ENCODE results near the gene VSIG10. TPM values are rescaled to one million over a fixed set of nuclear protein-coding genes. Genes with fewer than 3 reads are reported as not detected.
A peak's percentile ranks its signal among the peaks of the same experiment; 100 is the strongest.
"Not testable (repeated sequence)": the region's sequence is repeated elsewhere in the genome, so short reads cannot be mapped to it uniquely, and the experiment has no call there.

VSIG10 gene
- total RNA-seq, 1 donor from 2014 or later, result 9.6 TPM

DNA sequence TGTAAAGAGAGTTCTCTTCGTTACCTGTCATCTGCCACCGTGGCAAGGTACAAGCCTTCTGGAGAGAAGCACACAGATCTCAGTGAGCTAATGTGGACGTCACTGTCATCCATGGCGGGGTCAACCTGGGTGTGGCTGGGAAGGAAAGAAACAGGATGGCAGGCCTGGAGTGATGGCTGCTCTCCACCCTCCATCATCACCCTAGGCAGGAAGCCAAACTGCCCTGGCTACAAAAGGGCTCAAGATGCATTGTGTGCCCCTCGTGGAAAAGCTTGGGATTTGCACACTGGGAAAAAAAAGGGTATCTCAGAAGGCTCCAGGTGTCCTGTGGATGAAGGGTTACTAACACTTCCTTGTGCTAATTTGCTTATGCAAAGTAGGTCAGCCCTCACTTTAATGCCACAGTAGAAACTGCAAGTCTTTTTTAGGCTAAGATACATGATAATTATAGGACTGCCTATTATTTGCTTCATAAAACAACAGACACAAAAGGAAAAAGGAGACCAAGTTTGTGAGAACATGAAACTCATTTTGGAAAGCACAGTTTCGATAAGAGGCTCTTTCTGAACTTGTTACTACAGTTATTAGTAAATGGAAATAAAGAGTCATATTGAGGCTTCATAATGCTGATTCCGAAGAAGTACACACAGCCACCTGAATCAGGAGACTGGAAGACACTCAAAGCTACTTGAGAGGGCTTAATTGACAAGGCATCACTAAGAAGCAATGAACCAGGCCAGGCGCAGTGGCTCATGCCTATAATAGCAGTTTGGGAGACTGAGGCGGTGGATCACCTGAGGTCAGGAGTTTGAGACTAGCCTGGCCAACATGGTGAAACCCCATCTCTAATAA lies 68.4 kb downstream of the VSIG10 start:
- H3K27ac Mint-ChIP-seq, result peak overlapping the region; percentile 97
- H3K9me3 Mint-ChIP-seq, result no peaks in the 10 kb centered on the region
- H3K27me3 Mint-ChIP-seq (ENCODE audit: low read depth), result no peaks in the 10 kb centered on the region
- peaks cover 89% of the 10 kb centered on the region for H3K36me3 Mint-ChIP-seq (ENCODE audit: low read depth)
- intact Hi-C loops (cut with micrococcal nuclease), result loop anchor here (1.0 to 5.0 kb wide), 5 partner anchors 10 to 272 kb away; partner anchors contain the start of gene RFC5
- no peak for DNase-seq (ENCODE audit: low spot score)
- peak overlapping the region; percentile 28 for H3K4me3 Mint-ChIP-seq (ENCODE audit: low read depth)
- H3K4me1 Mint-ChIP-seq (ENCODE audit: low read depth), result peaks cover 36% of the 10 kb centered on the region

- intact Hi-C loops (cut with micrococcal nuclease), result loop anchor here (1.0 to 5.0 kb wide), 5 partner anchors 11 to 273 kb away; partner anchors contain the start of gene RFC5
- H3K27me3 Mint-ChIP-seq (ENCODE audit: low read depth), result no peaks in the 10 kb centered on the region
- H3K4me3 Mint-ChIP-seq (ENCODE audit: low read depth), result peak overlapping the region; percentile 28
- peaks cover 92% of the 10 kb centered on the region for H3K36me3 Mint-ChIP-seq (ENCODE audit: low read depth)
- peaks cover 36% of the 10 kb centered on the region for H3K4me1 Mint-ChIP-seq (ENCODE audit: low read depth)
- H3K27ac Mint-ChIP-seq, result peak overlapping the region; percentile 97
- H3K9me3 Mint-ChIP-seq, result no peaks in the 10 kb centered on the region
- DNase-seq (ENCODE audit: low spot score), result no peak
Observed at GRCh38 chr12:118034429-118035189, 69.2 kb downstream of the VSIG10 start.

DNA sequence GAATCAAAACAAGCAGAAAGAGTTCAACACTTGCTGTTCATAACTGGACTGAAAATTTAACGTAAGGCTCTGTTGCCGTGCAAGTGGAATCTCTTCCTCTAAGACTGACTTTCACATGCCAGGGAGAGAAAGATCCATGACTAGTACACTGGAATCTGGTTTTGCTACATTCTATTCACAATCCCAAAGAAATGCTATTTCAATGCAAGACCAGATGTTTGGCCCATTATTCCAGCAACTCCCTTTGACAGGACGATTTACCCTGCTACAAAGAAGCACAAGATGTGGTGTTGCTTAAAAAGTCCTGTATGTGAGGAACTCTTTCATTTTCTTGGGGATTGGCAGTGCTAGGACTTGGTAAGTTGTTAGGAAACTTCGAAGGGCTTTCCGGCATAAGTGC lies 69.9 kb downstream of the VSIG10 start:
- peak overlapping the region; percentile 97 for H3K27ac Mint-ChIP-seq
- peaks cover 36% of the 10 kb centered on the region for H3K4me1 Mint-ChIP-seq (ENCODE audit: low read depth)
- no peaks in the 10 kb centered on the region for H3K9me3 Mint-ChIP-seq
- intact Hi-C loops (cut with micrococcal nuclease), result no loop called here
- H3K36me3 Mint-ChIP-seq (ENCODE audit: low read depth), result peaks cover 91% of the 10 kb centered on the region
- no peak overlapping the region for H3K4me3 Mint-ChIP-seq (ENCODE audit: low read depth)
- H3K27me3 Mint-ChIP-seq (ENCODE audit: low read depth), result no peaks in the 10 kb centered on the region
- DNase-seq (ENCODE audit: low spot score), result no peak

GRCh38 chr12:118033323-118033722 lies 70.5 kb downstream of the VSIG10 start:
- Mint-ChIP-seq H3K9me3 (no peaks in the 10 kb centered on the region), H3K4me3 (ENCODE audit: low read depth) (no peak overlapping the region), H3K36me3 (ENCODE audit: low read depth) (peaks cover 90% of the 10 kb centered on the region), H3K4me1 (ENCODE audit: low read depth) (peaks cover 36% of the 10 kb centered on the region), H3K27ac (peak overlapping the region; percentile 55), H3K27me3 (ENCODE audit: low read depth) (no peaks in the 10 kb centered on the region)
- intact Hi-C loops (cut with micrococcal nuclease), result no loop called here
- DNase-seq (ENCODE audit: low spot score), result no peak

DNA sequence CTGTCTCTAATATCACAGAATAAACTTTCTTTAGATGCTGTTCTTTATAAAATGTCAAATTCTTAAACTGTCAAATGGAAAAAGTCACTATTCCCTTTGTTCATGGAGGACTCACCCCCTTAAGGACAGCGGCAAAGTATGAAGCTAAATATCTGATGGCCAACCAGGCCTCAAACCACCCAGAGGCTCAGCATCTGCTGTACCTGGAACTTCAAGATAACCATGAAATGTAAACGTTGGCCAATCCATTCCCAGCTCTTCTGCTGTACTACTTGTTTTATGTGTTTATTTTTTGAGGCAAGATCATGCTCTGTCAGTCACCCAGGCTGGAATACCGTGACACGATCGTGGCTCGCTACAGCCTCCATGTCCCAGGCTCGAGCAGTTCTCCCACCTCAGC lies 71.6 kb downstream of the VSIG10 start:
- Mint-ChIP-seq H3K4me1 (ENCODE audit: low read depth) (peaks cover 35% of the 10 kb centered on the region), H3K36me3 (ENCODE audit: low read depth) (peaks cover 90% of the 10 kb centered on the region), H3K27ac (peak overlapping the region; percentile 57), H3K27me3 (ENCODE audit: low read depth) (no peaks in the 10 kb centered on the region), H3K9me3 (no peaks in the 10 kb centered on the region), H3K4me3 (ENCODE audit: low read depth) (no peak overlapping the region)
- no peak for DNase-seq (ENCODE audit: low spot score)
- intact Hi-C loops (cut with micrococcal nuclease), result no loop called here

DNA sequence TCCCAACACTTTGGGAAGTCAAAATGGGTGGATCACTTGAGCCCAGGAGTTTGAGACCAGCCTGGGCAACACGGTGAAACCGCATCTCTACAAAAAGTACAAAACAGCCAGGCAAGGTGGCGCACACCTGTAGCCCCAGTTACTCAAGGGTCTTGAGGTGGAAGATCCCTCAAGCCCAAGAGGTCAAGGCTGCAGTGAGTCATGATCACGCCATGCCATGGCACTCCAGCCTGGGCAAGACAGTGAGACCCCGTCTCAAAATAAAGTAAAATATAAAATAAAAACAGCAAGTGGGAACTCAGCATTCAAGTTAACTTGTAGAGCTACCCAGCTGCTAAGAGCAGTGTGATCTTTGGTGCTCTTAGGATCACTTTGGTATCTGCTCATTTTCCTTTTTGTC lies 74.6 kb downstream of the VSIG10 start:
- intact Hi-C loops (cut with micrococcal nuclease), result no loop called here
- Mint-ChIP-seq H3K27ac (no peak overlapping the region), H3K4me1 (ENCODE audit: low read depth) (peaks cover 10% of the 10 kb centered on the region), H3K36me3 (ENCODE audit: low read depth) (peaks cover 87% of the 10 kb centered on the region), H3K4me3 (ENCODE audit: low read depth) (no peak overlapping the region), H3K27me3 (ENCODE audit: low read depth) (no peaks in the 10 kb centered on the region), H3K9me3 (no peaks in the 10 kb centered on the region)
- DNase-seq (ENCODE audit: low spot score), result no peak

DNA sequence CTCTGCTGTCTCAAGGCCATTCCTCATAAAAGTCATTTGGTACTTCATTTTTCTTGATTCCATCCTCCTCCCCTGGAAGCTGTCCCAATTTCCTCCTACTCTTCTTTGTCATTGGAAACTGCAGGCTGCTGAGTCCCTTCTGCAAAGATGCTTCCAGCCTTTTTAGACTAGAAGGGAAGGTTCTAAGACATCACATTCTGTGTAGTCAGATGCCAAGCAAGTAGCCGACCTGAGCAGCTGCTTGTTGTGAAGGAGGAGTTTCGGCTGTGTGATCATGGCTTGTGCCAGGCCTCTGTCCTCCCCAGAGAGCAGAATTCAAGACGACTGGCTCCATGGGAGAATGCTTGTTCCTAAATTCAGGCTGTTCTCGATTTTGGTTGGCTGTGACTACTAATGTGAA lies 78.6 kb downstream of the VSIG10 start:
- H3K27me3 Mint-ChIP-seq (ENCODE audit: low read depth), result no peaks in the 10 kb centered on the region
- no peak overlapping the region for H3K27ac Mint-ChIP-seq
- no peak overlapping the region for H3K4me3 Mint-ChIP-seq (ENCODE audit: low read depth)
- H3K36me3 Mint-ChIP-seq (ENCODE audit: low read depth), result peaks cover 85% of the 10 kb centered on the region
- no peaks in the 10 kb centered on the region for H3K4me1 Mint-ChIP-seq (ENCODE audit: low read depth)
- intact Hi-C loops (cut with micrococcal nuclease), result no loop called here
- no peaks in the 10 kb centered on the region for H3K9me3 Mint-ChIP-seq
- no peak for DNase-seq (ENCODE audit: low spot score)

DNA sequence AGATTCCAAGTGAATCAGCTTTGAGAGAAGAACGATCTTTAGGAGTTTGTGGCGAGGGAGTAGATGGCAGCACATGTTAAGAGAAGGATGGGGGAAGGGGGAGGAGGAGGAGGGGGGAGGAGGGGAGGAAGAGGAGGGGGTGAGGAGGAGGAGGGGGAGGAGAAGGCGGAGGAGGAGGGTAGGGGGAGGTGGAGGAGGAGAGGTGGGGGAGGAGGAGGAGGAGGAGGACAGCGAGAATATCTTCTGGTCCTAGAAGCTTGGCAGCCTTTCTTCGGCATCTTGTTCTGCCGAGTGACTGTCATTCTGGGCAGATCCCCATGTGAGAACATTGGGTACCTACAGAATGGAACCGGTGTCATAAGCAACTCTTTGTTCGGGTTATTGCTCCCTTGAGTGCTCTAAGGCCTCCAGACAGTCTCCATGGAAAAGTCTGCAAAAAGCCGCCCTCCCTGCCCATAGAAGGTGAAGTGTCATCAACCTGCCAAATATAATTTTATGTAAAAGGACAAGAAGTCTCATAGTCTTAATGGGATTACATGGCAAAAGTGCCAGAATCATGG lies 80.4 kb downstream of the VSIG10 start:
- Mint-ChIP-seq H3K9me3 (no peaks in the 10 kb centered on the region), H3K27ac (no peak overlapping the region), H3K27me3 (ENCODE audit: low read depth) (no peaks in the 10 kb centered on the region), H3K4me3 (ENCODE audit: low read depth) (no peak overlapping the region), H3K4me1 (ENCODE audit: low read depth) (peaks cover 4% of the 10 kb centered on the region), H3K36me3 (ENCODE audit: low read depth) (peaks cover 82% of the 10 kb centered on the region)
- no peak for DNase-seq (ENCODE audit: low spot score)
- intact Hi-C loops (cut with micrococcal nuclease), result no loop called here

DNA sequence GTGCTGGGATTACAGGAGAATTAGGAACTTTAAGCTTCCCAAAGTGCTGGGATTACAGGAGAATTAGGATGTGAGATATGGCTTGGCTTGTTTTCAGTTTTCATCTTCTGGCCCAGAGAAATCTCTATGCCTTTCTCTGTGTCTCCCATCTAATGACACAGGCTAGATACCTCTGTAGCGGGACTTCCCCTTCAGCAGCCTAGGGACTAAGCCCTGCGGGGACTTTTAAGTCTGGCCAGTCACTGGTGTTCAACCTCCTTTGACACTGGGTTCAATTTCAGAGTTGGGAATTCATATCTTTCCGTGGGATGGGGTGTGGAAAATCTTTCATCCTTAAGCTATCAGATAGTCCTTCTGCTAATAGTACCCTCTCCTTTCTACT lies 81.1 kb downstream of the VSIG10 start:
- no peak for DNase-seq (ENCODE audit: low spot score)
- Mint-ChIP-seq H3K9me3 (no peaks in the 10 kb centered on the region), H3K36me3 (ENCODE audit: low read depth) (peaks cover 83% of the 10 kb centered on the region), H3K27ac (no peak overlapping the region), H3K27me3 (ENCODE audit: low read depth) (no peaks in the 10 kb centered on the region), H3K4me1 (ENCODE audit: low read depth) (peaks cover 10% of the 10 kb centered on the region), H3K4me3 (ENCODE audit: low read depth) (no peak overlapping the region)
- intact Hi-C loops (cut with micrococcal nuclease), result no loop called here

GRCh38 chr12:118022097-118022727 lies 81.6 kb downstream of the VSIG10 start:
- intact Hi-C loops (cut with micrococcal nuclease); H3K9me3 Mint-ChIP-seq; H3K27me3 Mint-ChIP-seq (ENCODE audit: low read depth); H3K4me3 Mint-ChIP-seq (ENCODE audit: low read depth); DNase-seq (ENCODE audit: low spot score): not testable (repeated sequence)
- H3K4me1 Mint-ChIP-seq (ENCODE audit: low read depth), result peaks cover 10% of the 10 kb centered on the region
- H3K36me3 Mint-ChIP-seq (ENCODE audit: low read depth), result peaks cover 78% of the 10 kb centered on the region
- peak overlapping the region; percentile 30 for H3K27ac Mint-ChIP-seq

DNA sequence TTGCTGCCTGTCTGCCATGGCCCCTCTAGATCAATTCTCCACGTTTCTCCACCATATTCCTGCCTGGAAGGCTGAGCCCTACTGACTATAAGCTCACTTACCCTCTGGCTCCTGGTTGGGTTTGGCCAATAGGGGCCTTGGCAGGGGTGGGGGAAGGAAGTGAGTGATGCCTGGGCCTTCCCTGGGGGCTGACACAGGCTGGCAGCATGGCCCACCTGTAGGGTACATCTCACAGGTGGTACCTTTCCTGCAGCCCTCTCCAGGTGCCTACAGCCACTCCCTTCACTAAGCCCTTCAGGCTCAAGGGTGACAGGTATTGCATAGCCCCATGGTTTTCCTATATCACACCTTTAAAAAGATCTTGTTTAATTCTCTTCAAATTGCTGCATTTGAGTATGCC lies 83.8 kb downstream of the VSIG10 start:
- H3K27ac Mint-ChIP-seq, result no peak overlapping the region
- no peak for DNase-seq (ENCODE audit: low spot score)

DNA sequence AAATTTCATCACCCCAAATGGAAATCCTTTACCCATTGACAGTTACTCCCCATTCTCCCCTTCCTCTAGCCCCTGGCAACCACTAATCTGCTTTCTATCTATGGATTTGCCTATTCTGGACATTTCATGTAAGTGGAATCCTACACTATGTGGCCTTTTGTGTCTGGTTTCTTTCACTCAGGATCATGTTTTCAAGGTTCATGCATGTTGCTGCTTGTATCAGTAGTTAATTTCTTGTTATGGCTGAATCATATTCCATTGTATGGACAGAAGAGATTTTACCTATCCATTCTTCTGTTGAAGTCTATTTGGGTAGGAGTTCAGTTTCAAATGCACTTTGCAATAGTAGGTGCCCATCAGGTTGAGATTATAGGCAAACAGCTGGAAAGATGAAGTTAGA lies 85.9 kb downstream of the VSIG10 start:
- peak overlapping the region; percentile 88 for H3K4me3 Mint-ChIP-seq (ENCODE audit: low read depth)
- peaks cover 45% of the 10 kb centered on the region for H3K36me3 Mint-ChIP-seq (ENCODE audit: low read depth)
- intact Hi-C loops (cut with micrococcal nuclease), result loop anchor here (2.0 kb wide), 2 partner anchors 35 to 359 kb away; partner anchors contain the start of gene SUDS3
- H3K4me1 Mint-ChIP-seq (ENCODE audit: low read depth), result peaks cover 16% of the 10 kb centered on the region
- DNase-seq (ENCODE audit: low spot score), result no peak
- H3K27ac Mint-ChIP-seq, result peak overlapping the region; percentile 40
- H3K9me3 Mint-ChIP-seq, result peaks cover 4% of the 10 kb centered on the region
- peaks cover 2% of the 10 kb centered on the region for H3K27me3 Mint-ChIP-seq (ENCODE audit: low read depth)

More for the DNA sequence above, 83.8 kb downstream of the VSIG10 start:
- Mint-ChIP-seq H3K4me1 (ENCODE audit: low read depth) (peaks cover 16% of the 10 kb centered on the region), H3K36me3 (ENCODE audit: low read depth) (peaks cover 59% of the 10 kb centered on the region), H3K4me3 (ENCODE audit: low read depth) (no peak overlapping the region), H3K27me3 (ENCODE audit: low read depth) (no peaks in the 10 kb centered on the region), H3K9me3 (no peaks in the 10 kb centered on the region)
- intact Hi-C loops (cut with micrococcal nuclease), result no loop called here

All from activated T-helper 2 cell treated with anti-CD3 and anti-CD28 coated beads, Interferon-gamma antibody, Interleukin-2, Interleukin-4, amounts not matched to agents 10 μg/mL and 5 μg/mL and 100 μg/mL, durations not matched to agents 14 hours and 24 hours and 36 hours (primary cell).